Measurements from ENCODE around the gene DACT1. TPM values are rescaled to one million over a fixed set of nuclear protein-coding genes. Genes with fewer than 3 reads are reported as not detected.

DACT1 gene
- total RNA-seq, 2 experiments from 2014 or later: 1.4 to 2.0 TPM

GRCh38 chr14:58687232-58687795 lies 49.6 kb downstream of the DACT1 start:
- H3K36me3 Mint-ChIP-seq (ENCODE audit: low read depth): no peaks in the 10 kb centered on the region
- no peak for TF ChIP-seq CTCF (IDR thresholded peaks at IDR 0.05)
- H3K4me3 Mint-ChIP-seq: no peak overlapping the region
- H3K27ac Mint-ChIP-seq: no peak overlapping the region
- no peaks in the 10 kb centered on the region for H3K4me1 Mint-ChIP-seq (ENCODE audit: low read depth)
- CTCF ChIA-PET: no interaction called here
- no peaks in the 10 kb centered on the region for H3K27me3 Mint-ChIP-seq
- intact Hi-C loops (cut with micrococcal nuclease): no loop called here
- POLR2A ChIA-PET: no interaction called here
- DNase-seq: no peak
- ATAC-seq: no peak
- no peaks in the 10 kb centered on the region for H3K9me3 Mint-ChIP-seq

GRCh38 chr14:58690801-58691516 lies 53.2 kb downstream of the DACT1 start:
- intact Hi-C loops (cut with micrococcal nuclease): no loop called here
- Mint-ChIP-seq H3K27ac (no peak overlapping the region), H3K36me3 (ENCODE audit: low read depth) (no peaks in the 10 kb centered on the region), H3K4me1 (ENCODE audit: low read depth) (no peaks in the 10 kb centered on the region), H3K4me3 (no peak overlapping the region), H3K9me3 (no peaks in the 10 kb centered on the region), H3K27me3 (no peaks in the 10 kb centered on the region)
- CTCF ChIA-PET: interaction anchor here (1.4 kb wide), 1 partner anchor 18 kb away, joined by 4 read pairs; no protein-coding TSS in a partner anchor
- TF ChIP-seq CTCF (IDR thresholded peaks at IDR 0.05): no peak
- POLR2A ChIA-PET: no interaction called here
- DNase-seq (no peak), ATAC-seq (no peak)

- intact Hi-C loops (cut with micrococcal nuclease): no loop called here
- POLR2A ChIA-PET: no interaction called here
- H3K27me3 Mint-ChIP-seq: no peaks in the 10 kb centered on the region
- no peak overlapping the region for H3K27ac Mint-ChIP-seq
- H3K36me3 Mint-ChIP-seq (ENCODE audit: low read depth): no peaks in the 10 kb centered on the region
- H3K9me3 Mint-ChIP-seq: no peaks in the 10 kb centered on the region
- TF ChIP-seq CTCF (IDR thresholded peaks at IDR 0.05): no peak
- no peaks in the 10 kb centered on the region for H3K4me1 Mint-ChIP-seq (ENCODE audit: low read depth)
- DNase-seq (no peak), ATAC-seq (no peak)
- no peak overlapping the region for H3K4me3 Mint-ChIP-seq
- CTCF ChIA-PET: no interaction called here
These were observed 55.3 kb downstream of the DACT1 start for GRCh38 chr14:58693048-58693447.

- CTCF ChIA-PET: no interaction called here
- Mint-ChIP-seq H3K9me3 (no peaks in the 10 kb centered on the region), H3K27me3 (peaks cover 3% of the 10 kb centered on the region), H3K4me3 (no peak overlapping the region), H3K36me3 (ENCODE audit: low read depth) (no peaks in the 10 kb centered on the region), H3K27ac (no peak overlapping the region), H3K4me1 (ENCODE audit: low read depth) (no peaks in the 10 kb centered on the region)
- no peak for ATAC-seq
- intact Hi-C loops (cut with micrococcal nuclease): no loop called here
- POLR2A ChIA-PET: no interaction called here
- no peak for TF ChIP-seq CTCF (IDR thresholded peaks at IDR 0.05)
- DNase-seq: no peak
These were observed 57.8 kb downstream of the DACT1 start for GRCh38 chr14:58695514-58695913.

- Mint-ChIP-seq H3K4me1 (ENCODE audit: low read depth) (no peaks in the 10 kb centered on the region), H3K4me3 (no peak overlapping the region), H3K9me3 (no peaks in the 10 kb centered on the region), H3K27me3 (peaks cover 5% of the 10 kb centered on the region), H3K36me3 (ENCODE audit: low read depth) (no peaks in the 10 kb centered on the region), H3K27ac (no peak overlapping the region)
- DNase-seq: no peak
- ATAC-seq: no peak
- no peak for TF ChIP-seq CTCF (IDR thresholded peaks at IDR 0.05)
- intact Hi-C loops (cut with micrococcal nuclease): no loop called here
- POLR2A ChIA-PET: no interaction called here
- CTCF ChIA-PET: no interaction called here
These were observed 59.6 kb downstream of the DACT1 start for GRCh38 chr14:58697266-58697929.
